Upper lobe of left lung (tissue), 4 donors: ENCODE data around the gene SEMA3D.

Source experiments
- EP300 ChIP-seq, 4 donors: sonication (generic); formaldehyde crosslinking; IDR thresholded peaks; one replicate each; pipeline ENCODE4 v1.5.1; 2017; ENCODE audit warnings: antibody characterized with exemption in 4 of 4, control low read depth in 2 of 4
- POLR2A ChIP-seq, 4 donors: fragments of 450-650 bp; IDR thresholded peaks; one replicate each; pipeline ENCODE4 v1.5.1; 2016 to 2017; ENCODE audit warnings: antibody characterized with exemption in 4 of 4, mild to moderate bottlenecking in 2 of 4
- POLR2AphosphoS5 ChIP-seq, 2 donors: sonication (generic); formaldehyde crosslinking; IDR thresholded peaks; one replicate each; pipeline ENCODE4 v1.5.1; 2017; ENCODE audit warnings: antibody characterized with exemption in 2 of 2
- TF ChIP-seq, protein P1 (sequence below), 6 experiments: fragments of 450-650 bp in 4 of 6; fragments of 200-600 bp in 2 of 6; sonication (generic) in 2 of 6; IDR thresholded peaks; one replicate each; pipeline ENCODE4 v1.5.1; 2016 to 2019; ENCODE audit warnings: antibody characterized with exemption in 6 of 6

DNA sequence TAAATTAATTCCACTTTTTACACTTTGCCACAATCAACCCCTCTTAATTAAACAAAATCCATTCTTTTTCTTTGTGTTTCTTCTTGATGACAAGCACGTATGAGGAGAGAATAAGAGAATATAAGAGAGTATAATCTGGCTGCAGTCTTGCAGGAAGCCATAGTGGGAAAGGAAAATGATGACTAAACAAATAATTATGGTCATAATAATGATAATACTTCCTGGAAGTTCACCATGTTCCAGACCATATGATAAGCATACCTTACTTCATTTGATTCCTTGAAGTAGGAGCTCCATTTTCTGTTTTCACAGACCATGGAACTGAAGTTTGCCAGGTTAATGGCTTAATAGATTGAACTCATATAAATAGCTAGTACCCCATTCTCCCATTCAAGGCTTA lies 237.8 kb downstream of the SEMA3D start:
- TF ChIP-seq, protein P1, sequence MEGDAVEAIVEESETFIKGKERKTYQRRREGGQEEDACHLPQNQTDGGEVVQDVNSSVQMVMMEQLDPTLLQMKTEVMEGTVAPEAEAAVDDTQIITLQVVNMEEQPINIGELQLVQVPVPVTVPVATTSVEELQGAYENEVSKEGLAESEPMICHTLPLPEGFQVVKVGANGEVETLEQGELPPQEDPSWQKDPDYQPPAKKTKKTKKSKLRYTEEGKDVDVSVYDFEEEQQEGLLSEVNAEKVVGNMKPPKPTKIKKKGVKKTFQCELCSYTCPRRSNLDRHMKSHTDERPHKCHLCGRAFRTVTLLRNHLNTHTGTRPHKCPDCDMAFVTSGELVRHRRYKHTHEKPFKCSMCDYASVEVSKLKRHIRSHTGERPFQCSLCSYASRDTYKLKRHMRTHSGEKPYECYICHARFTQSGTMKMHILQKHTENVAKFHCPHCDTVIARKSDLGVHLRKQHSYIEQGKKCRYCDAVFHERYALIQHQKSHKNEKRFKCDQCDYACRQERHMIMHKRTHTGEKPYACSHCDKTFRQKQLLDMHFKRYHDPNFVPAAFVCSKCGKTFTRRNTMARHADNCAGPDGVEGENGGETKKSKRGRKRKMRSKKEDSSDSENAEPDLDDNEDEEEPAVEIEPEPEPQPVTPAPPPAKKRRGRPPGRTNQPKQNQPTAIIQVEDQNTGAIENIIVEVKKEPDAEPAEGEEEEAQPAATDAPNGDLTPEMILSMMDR (IDR thresholded peaks at IDR 0.05) = no peak
- TF ChIP-seq POLR2A (IDR thresholded peaks at IDR 0.05) = no peak
- no peak for TF ChIP-seq POLR2AphosphoS5 (IDR thresholded peaks at IDR 0.05)
- no peak for TF ChIP-seq EP300 (IDR thresholded peaks at IDR 0.05)
